Measurements from ENCODE around the gene SOX6. TPM values are rescaled to one million over a fixed set of nuclear protein-coding genes. Genes with fewer than 3 reads are reported as not detected.

SOX6 gene
- total RNA-seq, 1 experiment from 2014 or later, result 0.21 TPM

DNA sequence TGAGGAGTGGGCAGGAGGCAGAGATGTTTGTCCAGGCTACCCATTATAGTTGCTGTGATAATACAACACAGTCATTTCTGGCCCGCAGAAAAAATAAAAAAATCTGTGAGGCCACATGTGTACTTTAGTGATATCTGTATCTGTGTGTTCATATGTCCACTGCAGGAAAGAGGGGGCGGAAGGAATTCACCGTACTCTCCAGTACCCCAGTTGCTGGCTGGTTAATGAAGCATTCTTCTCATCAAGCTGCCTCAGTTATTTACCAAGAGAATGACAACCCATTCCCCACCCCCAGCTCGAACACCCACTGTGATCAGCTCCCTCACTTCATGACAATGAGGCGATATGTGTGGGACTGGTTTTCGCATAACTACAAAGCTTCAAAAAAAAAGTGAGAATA, 309.3 kb downstream of the SOX6 start:
- Histone ChIP-seq H3K4me3 (ENCODE audit: low read depth in 2 of 2, low read length in 2 of 2) (no peak overlapping the region), H3K36me3 (ENCODE audit: control insufficient read depth, insufficient read depth, low read length) (no peaks in the 10 kb centered on the region), H3K27me3 (ENCODE audit: control insufficient read depth, insufficient read depth, low read length) (no peaks in the 10 kb centered on the region), H3K4me1 (ENCODE audit: control insufficient read depth, insufficient read depth, low read length) (no peaks in the 10 kb centered on the region), H3K9me3 (ENCODE audit: control insufficient read depth, insufficient read depth, low read depth, low read length) (no peaks in the 10 kb centered on the region), H3K27ac (ENCODE audit: low read length) (no peak overlapping the region)
- no peak for DNase-seq (ENCODE audit: low read depth, low spot score)
- in situ Hi-C loops (cut with HindIII; ENCODE audit: low pct_unique_long_range_greater_than_20kb, low sequenced_read_pairs), result no loop called here
- TF ChIP-seq SIN3A (IDR thresholded peaks at IDR 0.05; ENCODE audit: borderline replicate concordance, insufficient read depth, low read depth, low read length) (no peak), TCF7L2 (IDR thresholded peaks at IDR 0.05; ENCODE audit: low read depth, low read length) (no peak)
- TF ChIP-seq, protein P1, sequence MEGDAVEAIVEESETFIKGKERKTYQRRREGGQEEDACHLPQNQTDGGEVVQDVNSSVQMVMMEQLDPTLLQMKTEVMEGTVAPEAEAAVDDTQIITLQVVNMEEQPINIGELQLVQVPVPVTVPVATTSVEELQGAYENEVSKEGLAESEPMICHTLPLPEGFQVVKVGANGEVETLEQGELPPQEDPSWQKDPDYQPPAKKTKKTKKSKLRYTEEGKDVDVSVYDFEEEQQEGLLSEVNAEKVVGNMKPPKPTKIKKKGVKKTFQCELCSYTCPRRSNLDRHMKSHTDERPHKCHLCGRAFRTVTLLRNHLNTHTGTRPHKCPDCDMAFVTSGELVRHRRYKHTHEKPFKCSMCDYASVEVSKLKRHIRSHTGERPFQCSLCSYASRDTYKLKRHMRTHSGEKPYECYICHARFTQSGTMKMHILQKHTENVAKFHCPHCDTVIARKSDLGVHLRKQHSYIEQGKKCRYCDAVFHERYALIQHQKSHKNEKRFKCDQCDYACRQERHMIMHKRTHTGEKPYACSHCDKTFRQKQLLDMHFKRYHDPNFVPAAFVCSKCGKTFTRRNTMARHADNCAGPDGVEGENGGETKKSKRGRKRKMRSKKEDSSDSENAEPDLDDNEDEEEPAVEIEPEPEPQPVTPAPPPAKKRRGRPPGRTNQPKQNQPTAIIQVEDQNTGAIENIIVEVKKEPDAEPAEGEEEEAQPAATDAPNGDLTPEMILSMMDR (IDR thresholded peaks at IDR 0.05), result no peak
- no peak for ATAC-seq
- ChIA-PET CTCF (no interaction called here), POLR2A (no interaction called here)
- intact Hi-C loops (cut with micrococcal nuclease; ENCODE audit: unreplicated experiment), result no loop called here
- no TSS peak for BruUV-seq (replicated peaks)

DNA sequence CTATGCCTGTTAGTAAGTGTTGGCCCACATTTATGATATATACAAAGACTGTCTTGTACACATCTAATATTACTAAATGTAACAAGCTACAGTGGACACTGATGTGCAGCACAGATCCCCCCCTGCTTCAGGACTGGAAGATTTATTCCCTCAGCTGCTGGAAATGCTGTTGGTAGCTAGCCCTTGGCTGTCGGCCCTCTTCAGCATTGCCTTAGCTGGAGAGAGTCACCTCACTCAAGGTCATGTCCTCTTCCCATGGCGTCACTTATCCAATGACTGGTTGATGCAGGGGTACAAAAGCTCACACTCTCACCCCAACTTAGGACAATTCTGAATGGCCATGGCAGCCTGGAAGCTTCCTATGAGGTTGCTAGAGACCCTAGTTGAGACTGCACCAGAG, 312.7 kb downstream of the SOX6 start:
- ChIA-PET POLR2A (no interaction called here), CTCF (no interaction called here)
- in situ Hi-C loops (cut with HindIII; ENCODE audit: low pct_unique_long_range_greater_than_20kb, low sequenced_read_pairs), result no loop called here
- no TSS peak for BruUV-seq (replicated peaks)
- no peak overlapping the region for H3K27ac ChIP-seq (ENCODE audit: low read length)
- TF ChIP-seq SIN3A (IDR thresholded peaks at IDR 0.05; ENCODE audit: borderline replicate concordance, insufficient read depth, low read depth, low read length), result no peak
- TF ChIP-seq, protein P1 (IDR thresholded peaks at IDR 0.05), result no peak
- no peak for TF ChIP-seq POLR2AphosphoS5 (IDR thresholded peaks at IDR 0.05; ENCODE audit: low read depth, low read length)
- TF ChIP-seq, protein P2, sequence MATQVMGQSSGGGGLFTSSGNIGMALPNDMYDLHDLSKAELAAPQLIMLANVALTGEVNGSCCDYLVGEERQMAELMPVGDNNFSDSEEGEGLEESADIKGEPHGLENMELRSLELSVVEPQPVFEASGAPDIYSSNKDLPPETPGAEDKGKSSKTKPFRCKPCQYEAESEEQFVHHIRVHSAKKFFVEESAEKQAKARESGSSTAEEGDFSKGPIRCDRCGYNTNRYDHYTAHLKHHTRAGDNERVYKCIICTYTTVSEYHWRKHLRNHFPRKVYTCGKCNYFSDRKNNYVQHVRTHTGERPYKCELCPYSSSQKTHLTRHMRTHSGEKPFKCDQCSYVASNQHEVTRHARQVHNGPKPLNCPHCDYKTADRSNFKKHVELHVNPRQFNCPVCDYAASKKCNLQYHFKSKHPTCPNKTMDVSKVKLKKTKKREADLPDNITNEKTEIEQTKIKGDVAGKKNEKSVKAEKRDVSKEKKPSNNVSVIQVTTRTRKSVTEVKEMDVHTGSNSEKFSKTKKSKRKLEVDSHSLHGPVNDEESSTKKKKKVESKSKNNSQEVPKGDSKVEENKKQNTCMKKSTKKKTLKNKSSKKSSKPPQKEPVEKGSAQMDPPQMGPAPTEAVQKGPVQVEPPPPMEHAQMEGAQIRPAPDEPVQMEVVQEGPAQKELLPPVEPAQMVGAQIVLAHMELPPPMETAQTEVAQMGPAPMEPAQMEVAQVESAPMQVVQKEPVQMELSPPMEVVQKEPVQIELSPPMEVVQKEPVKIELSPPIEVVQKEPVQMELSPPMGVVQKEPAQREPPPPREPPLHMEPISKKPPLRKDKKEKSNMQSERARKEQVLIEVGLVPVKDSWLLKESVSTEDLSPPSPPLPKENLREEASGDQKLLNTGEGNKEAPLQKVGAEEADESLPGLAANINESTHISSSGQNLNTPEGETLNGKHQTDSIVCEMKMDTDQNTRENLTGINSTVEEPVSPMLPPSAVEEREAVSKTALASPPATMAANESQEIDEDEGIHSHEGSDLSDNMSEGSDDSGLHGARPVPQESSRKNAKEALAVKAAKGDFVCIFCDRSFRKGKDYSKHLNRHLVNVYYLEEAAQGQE (IDR thresholded peaks at IDR 0.05; ENCODE audit: insufficient read depth in 1 of 2, low read depth in 2 of 2, low read length in 1 of 2), result no peak
- TF ChIP-seq TCF7L2 (IDR thresholded peaks at IDR 0.05; ENCODE audit: low read depth, low read length), result no peak
- H3K4me1 ChIP-seq (ENCODE audit: control insufficient read depth, insufficient read depth, low read length), result no peaks in the 10 kb centered on the region
- no peaks in the 10 kb centered on the region for H3K27me3 ChIP-seq (ENCODE audit: control insufficient read depth, insufficient read depth, low read length)
- intact Hi-C loops (cut with micrococcal nuclease; ENCODE audit: unreplicated experiment), result no loop called here
- H3K4me3 ChIP-seq (ENCODE audit: low read depth in 2 of 2, low read length in 2 of 2), result no peak overlapping the region
- ATAC-seq, result no peak
- H3K9me3 ChIP-seq (ENCODE audit: control insufficient read depth, insufficient read depth, low read depth, low read length), result no peaks in the 10 kb centered on the region
- DNase-seq (ENCODE audit: low read depth, low spot score), result no peak
- no peaks in the 10 kb centered on the region for H3K36me3 ChIP-seq (ENCODE audit: control insufficient read depth, insufficient read depth, low read length)
